Thyroid gland (tissue), 4 donors: ENCODE results near the gene TUBA3C.

Experiments used
- CTCF ChIP-seq, 6 experiments: fragments of 200-600 bp in 3 of 6; fragments of 450-650 bp in 3 of 6; sonication (generic) in 3 of 6; IDR thresholded peaks; one replicate each; pipeline ENCODE4 v1.5.1; 2016 to 2019; ENCODE audit warnings: antibody characterized with exemption in 6 of 6, mild to moderate bottlenecking in 2 of 6, inconsistent platforms in 1 of 6, moderate library complexity in 1 of 6
- POLR2A ChIP-seq, 2 donors: fragments of 450-650 bp; IDR thresholded peaks; one replicate each; pipeline ENCODE4 v1.6.1; 2017; ENCODE audit warnings: antibody characterized with exemption in 2 of 2, mild to moderate bottlenecking in 2 of 2, moderate library complexity in 1 of 2

- no peak for TF ChIP-seq CTCF (IDR thresholded peaks at IDR 0.05)
- no peak for TF ChIP-seq POLR2A (IDR thresholded peaks at IDR 0.05)
Observed at GRCh38 chr13:19181621-19182485, at the start of gene TUBA3C.
